ENCODE data around the gene RMND5B.

Gene RMND5B

GRCh38 chr5:178113841-178114324 lies 16.9 kb upstream of the RMND5B start:
- no peak for DNase-seq (ENCODE audit: low read depth, low spot score)
- Histone ChIP-seq H3K4me1 (ENCODE audit: control insufficient read depth, insufficient read depth, low read length) (peaks cover 14% of the 10 kb centered on the region), H3K36me3 (ENCODE audit: control insufficient read depth, insufficient read depth, low read length) (no peaks in the 10 kb centered on the region), H3K27ac (ENCODE audit: low read length) (no peak overlapping the region), H3K9me3 (ENCODE audit: control insufficient read depth, insufficient read depth, low read length) (no peaks in the 10 kb centered on the region), H3K4me3 (ENCODE audit: low read length) (peak overlapping the region; percentile 91), H3K27me3 (ENCODE audit: control insufficient read depth, insufficient read depth, low read length) (no peaks in the 10 kb centered on the region)
- WGBS (ENCODE audit: insufficient coverage, insufficient read length): no CpG with 5 or more reads among the region's 41 CpGs

- Histone ChIP-seq H3K4me1 (ENCODE audit: control insufficient read depth, insufficient read depth, low read length) (peaks cover 16% of the 10 kb centered on the region), H3K27ac (ENCODE audit: low read length) (peak overlapping the region; percentile 9), H3K9me3 (ENCODE audit: control insufficient read depth, insufficient read depth, low read length) (no peaks in the 10 kb centered on the region), H3K27me3 (ENCODE audit: control insufficient read depth, insufficient read depth, low read length) (no peaks in the 10 kb centered on the region), H3K36me3 (ENCODE audit: control insufficient read depth, insufficient read depth, low read length) (no peaks in the 10 kb centered on the region), H3K4me3 (ENCODE audit: low read length) (peak overlapping the region; percentile 91; the same call in 1 of the 2 replicates)
- no peak for DNase-seq (ENCODE audit: low read depth, low spot score)
- WGBS (ENCODE audit: insufficient coverage, insufficient read length): no CpG with 5 or more reads among the region's 28 CpGs
Observed at GRCh38 chr5:178114325-178115135, 16.3 kb upstream of the RMND5B start.

GRCh38 chr5:178115136-178115813 lies 15.5 kb upstream of the RMND5B start:
- no peak for DNase-seq (ENCODE audit: low read depth, low spot score)
- H3K27me3 ChIP-seq (ENCODE audit: control insufficient read depth, insufficient read depth, low read length): no peaks in the 10 kb centered on the region
- no CpG with 5 or more reads among the region's 12 CpGs for WGBS (ENCODE audit: insufficient coverage, insufficient read length)
- peak overlapping the region; percentile 91; the same call in 1 of the 2 replicates for H3K4me3 ChIP-seq (ENCODE audit: low read length)
- H3K27ac ChIP-seq (ENCODE audit: low read length): peak overlapping the region; percentile 3
- H3K9me3 ChIP-seq (ENCODE audit: control insufficient read depth, insufficient read depth, low read length): no peaks in the 10 kb centered on the region
- H3K36me3 ChIP-seq (ENCODE audit: control insufficient read depth, insufficient read depth, low read length): peaks cover 4% of the 10 kb centered on the region; the same call in 1 of the 2 replicates
- H3K4me1 ChIP-seq (ENCODE audit: control insufficient read depth, insufficient read depth, low read length): peaks cover 16% of the 10 kb centered on the region

DNA sequence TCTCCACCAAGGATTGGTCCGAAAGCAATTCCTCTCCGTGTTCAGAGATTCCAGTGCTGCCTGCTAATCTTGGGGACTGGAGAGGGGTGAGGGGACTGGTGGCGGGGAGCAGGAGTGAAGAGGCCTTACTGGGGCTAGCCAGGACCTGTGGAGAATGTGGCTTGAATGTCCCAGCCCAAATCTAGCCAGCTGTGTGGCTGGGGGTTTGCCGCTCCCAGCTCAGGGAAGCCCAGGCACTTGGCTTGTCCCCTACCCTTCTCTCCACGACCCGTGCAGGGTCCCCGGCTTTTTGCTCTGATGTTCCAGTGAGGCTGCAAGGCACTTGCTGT lies 15.0 kb upstream of the RMND5B start:
- peak overlapping the region; percentile 8; the same call in 1 of the 2 replicates for H3K4me3 ChIP-seq (ENCODE audit: low read length)
- peak overlapping the region; percentile 3 for H3K27ac ChIP-seq (ENCODE audit: low read length)
- no CpG with 5 or more reads among the region's 7 CpGs for WGBS (ENCODE audit: insufficient coverage, insufficient read length)

GRCh38 chr5:178116143-178116885 lies 14.5 kb upstream of the RMND5B start:
- peak overlapping the region; percentile 8; the same call in 1 of the 2 replicates for H3K4me3 ChIP-seq (ENCODE audit: low read length)
- no peaks in the 10 kb centered on the region for H3K9me3 ChIP-seq (ENCODE audit: control insufficient read depth, insufficient read depth, low read length)
- no peak overlapping the region for H3K27ac ChIP-seq (ENCODE audit: low read length)
- DNase-seq (ENCODE audit: low read depth, low spot score): no peak
- peaks cover 9% of the 10 kb centered on the region for H3K36me3 ChIP-seq (ENCODE audit: control insufficient read depth, insufficient read depth, low read length)
- peaks cover 16% of the 10 kb centered on the region for H3K4me1 ChIP-seq (ENCODE audit: control insufficient read depth, insufficient read depth, low read length)
- no CpG with 5 or more reads among the region's 22 CpGs for WGBS (ENCODE audit: insufficient coverage, insufficient read length)
- H3K27me3 ChIP-seq (ENCODE audit: control insufficient read depth, insufficient read depth, low read length): no peaks in the 10 kb centered on the region

More for the DNA sequence above, 15.0 kb upstream of the RMND5B start:
- H3K9me3 ChIP-seq (ENCODE audit: control insufficient read depth, insufficient read depth, low read length): no peaks in the 10 kb centered on the region
- H3K36me3 ChIP-seq (ENCODE audit: control insufficient read depth, insufficient read depth, low read length): peaks cover 5% of the 10 kb centered on the region; the same call in 1 of the 2 replicates
- no peak for DNase-seq (ENCODE audit: low read depth, low spot score)
- peaks cover 16% of the 10 kb centered on the region for H3K4me1 ChIP-seq (ENCODE audit: control insufficient read depth, insufficient read depth, low read length)
- no peaks in the 10 kb centered on the region for H3K27me3 ChIP-seq (ENCODE audit: control insufficient read depth, insufficient read depth, low read length)

DNA sequence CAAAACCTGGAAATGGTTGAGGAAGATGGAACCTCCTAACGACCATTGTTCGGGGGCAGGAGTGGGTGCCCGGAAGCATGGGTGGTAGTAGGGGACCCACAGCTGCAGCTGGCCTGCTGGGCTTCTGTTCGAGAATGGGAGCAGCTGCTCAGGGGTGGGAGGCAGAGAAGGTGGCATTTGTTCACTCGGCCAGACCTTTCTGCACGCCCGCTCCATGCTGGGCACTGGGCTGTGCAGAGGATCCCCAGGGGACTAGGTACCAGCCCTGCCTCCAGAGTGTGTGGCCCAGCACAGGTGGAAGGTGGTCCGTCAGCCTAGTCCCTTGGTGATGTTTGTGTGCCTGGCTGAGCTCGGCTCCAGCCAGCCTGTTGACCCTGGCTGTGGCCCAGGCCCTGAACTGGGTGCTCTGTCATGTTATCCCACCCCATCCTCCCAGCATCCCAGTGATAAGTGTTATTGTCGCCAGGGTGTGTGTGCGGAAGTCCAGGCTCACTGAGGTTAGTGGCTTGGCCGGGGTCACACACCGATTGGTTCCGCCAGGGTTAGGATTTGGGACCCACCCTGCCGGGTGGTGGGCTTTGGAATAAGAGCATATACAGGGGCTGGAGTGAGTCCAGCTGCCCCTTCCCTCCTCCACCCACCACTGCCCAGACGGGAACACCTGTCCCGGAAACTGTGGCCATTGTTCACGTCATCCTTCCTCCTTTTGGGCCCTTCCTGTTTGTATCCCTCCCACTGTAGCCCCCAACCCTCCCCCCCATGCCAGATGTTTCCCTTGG lies 12.7 kb upstream of the RMND5B start:
- no peaks in the 10 kb centered on the region for H3K9me3 ChIP-seq (ENCODE audit: control insufficient read depth, insufficient read depth, low read length)
- H3K4me3 ChIP-seq (ENCODE audit: low read length): no peak overlapping the region
- no peaks in the 10 kb centered on the region for H3K27me3 ChIP-seq (ENCODE audit: control insufficient read depth, insufficient read depth, low read length)
- DNase-seq (ENCODE audit: low read depth, low spot score): no peak
- H3K27ac ChIP-seq (ENCODE audit: low read length): no peak overlapping the region
- no CpG with 5 or more reads among the region's 18 CpGs for WGBS (ENCODE audit: insufficient coverage, insufficient read length)
- H3K36me3 ChIP-seq (ENCODE audit: control insufficient read depth, insufficient read depth, low read length): peaks cover 22% of the 10 kb centered on the region
- peaks cover 17% of the 10 kb centered on the region for H3K4me1 ChIP-seq (ENCODE audit: control insufficient read depth, insufficient read depth, low read length)

DNA sequence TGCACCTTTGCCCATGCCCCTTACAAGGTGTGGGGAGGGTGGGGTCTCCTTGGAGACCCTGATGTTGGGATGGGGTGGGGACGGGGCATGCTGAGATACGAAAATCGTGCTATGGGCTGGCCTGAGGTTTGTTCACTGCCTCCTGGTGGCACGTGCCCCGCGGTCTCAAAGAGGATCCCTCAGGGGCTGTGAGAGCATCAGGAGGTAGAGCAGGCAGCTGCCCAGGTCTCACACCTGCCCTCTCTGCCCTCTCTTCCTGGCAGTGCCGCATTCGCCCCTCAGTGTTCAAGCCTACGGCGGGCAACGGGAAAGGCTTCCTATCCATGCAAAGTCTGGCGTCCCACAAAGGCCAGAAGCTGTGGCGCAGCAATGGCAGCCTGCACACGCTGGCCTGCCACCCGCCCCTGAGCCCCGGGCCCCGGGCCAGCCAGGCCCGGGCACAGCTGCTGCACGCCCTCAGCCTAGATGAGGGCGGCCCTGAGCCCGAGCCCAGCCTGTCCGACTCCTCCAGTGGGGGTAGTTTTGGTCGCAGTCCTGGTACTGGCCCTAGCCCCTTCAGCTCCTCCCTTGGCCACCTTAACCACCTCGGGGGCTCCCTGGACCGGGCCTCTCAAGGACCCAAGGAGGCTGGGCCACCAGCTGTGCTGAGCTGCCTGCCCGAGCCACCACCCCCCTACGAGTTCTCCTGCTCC lies 10.8 kb upstream of the RMND5B start:
- no peak overlapping the region for H3K27ac ChIP-seq (ENCODE audit: low read length)
- no peak for DNase-seq (ENCODE audit: low read depth, low spot score)
- no peaks in the 10 kb centered on the region for H3K27me3 ChIP-seq (ENCODE audit: control insufficient read depth, insufficient read depth, low read length)
- H3K36me3 ChIP-seq (ENCODE audit: control insufficient read depth, insufficient read depth, low read length): peaks cover 22% of the 10 kb centered on the region
- no peak overlapping the region for H3K4me3 ChIP-seq (ENCODE audit: low read length)
- peaks cover 24% of the 10 kb centered on the region for H3K4me1 ChIP-seq (ENCODE audit: control insufficient read depth, insufficient read depth, low read length)
- WGBS (ENCODE audit: insufficient coverage, insufficient read length): no CpG with 5 or more reads among the region's 27 CpGs
- H3K9me3 ChIP-seq (ENCODE audit: control insufficient read depth, insufficient read depth, low read length): no peaks in the 10 kb centered on the region

GRCh38 chr5:178120607-178121357 lies 10.0 kb upstream of the RMND5B start:
- Histone ChIP-seq H3K4me1 (ENCODE audit: control insufficient read depth, insufficient read depth, low read length) (peaks cover 19% of the 10 kb centered on the region), H3K27ac (ENCODE audit: low read length) (no peak overlapping the region), H3K9me3 (ENCODE audit: control insufficient read depth, insufficient read depth, low read length) (no peaks in the 10 kb centered on the region), H3K27me3 (ENCODE audit: control insufficient read depth, insufficient read depth, low read length) (no peaks in the 10 kb centered on the region), H3K36me3 (ENCODE audit: control insufficient read depth, insufficient read depth, low read length) (peaks cover 22% of the 10 kb centered on the region), H3K4me3 (ENCODE audit: low read length) (no peak overlapping the region)
- no peak for DNase-seq (ENCODE audit: low read depth, low spot score)
- no CpG with 5 or more reads among the region's 29 CpGs for WGBS (ENCODE audit: insufficient coverage, insufficient read length)

Measured in iPS DF 6.9 (cell line).